ENCODE data around the gene IQSEC2.
A peak's percentile ranks its signal among the peaks of the same experiment; 100 is the strongest.

The IQSEC2 gene

GRCh38 chrX:53266914-53267313 lies 14.5 kb downstream of the IQSEC2 start:
- Histone ChIP-seq H3K27ac (peak overlapping the region in 1 of 2 donors; percentile 49), H3K4me3 (no peak overlapping the region)
- no peak for DNase-seq (ENCODE audit: low spot score)
- TF ChIP-seq CTCF (IDR thresholded peaks at IDR 0.05), result no peak

GRCh38 chrX:53265771-53266574 lies 15.4 kb downstream of the IQSEC2 start:
- DNase-seq (ENCODE audit: low spot score), result no peak
- TF ChIP-seq CTCF (IDR thresholded peaks at IDR 0.05), result no peak
- no peak overlapping the region for H3K4me3 ChIP-seq
- peak overlapping the region in 1 of 2 donors; percentile 49 for H3K27ac ChIP-seq

- H3K27ac ChIP-seq, result no peak overlapping the region
- DNase-seq (ENCODE audit: low spot score), result no peak
- no peak overlapping the region for H3K4me3 ChIP-seq
- TF ChIP-seq CTCF (IDR thresholded peaks at IDR 0.05), result no peak
Measured at GRCh38 chrX:53263597-53264094, 17.7 kb downstream of the IQSEC2 start.

- Histone ChIP-seq H3K27ac (no peak overlapping the region), H3K4me3 (no peak overlapping the region)
- no peak for TF ChIP-seq CTCF (IDR thresholded peaks at IDR 0.05)
- DNase-seq (ENCODE audit: low spot score), result no peak
Measured at GRCh38 chrX:53262918-53263394, 18.4 kb downstream of the IQSEC2 start.

- Histone ChIP-seq H3K27ac (no peak overlapping the region), H3K4me3 (no peak overlapping the region)
- TF ChIP-seq CTCF (IDR thresholded peaks at IDR 0.05), result no peak
- no peak for DNase-seq (ENCODE audit: low spot score)
Measured at GRCh38 chrX:53262189-53262917, 19.0 kb downstream of the IQSEC2 start.

- DNase-seq (ENCODE audit: low spot score), result no peak
- Histone ChIP-seq H3K27ac (no peak overlapping the region), H3K4me3 (no peak overlapping the region)
- no peak for TF ChIP-seq CTCF (IDR thresholded peaks at IDR 0.05)
Measured at GRCh38 chrX:53261355-53261972, 19.9 kb downstream of the IQSEC2 start.

All from coronary artery (tissue), 2 donors.